OCI-LY1 (cell line): ENCODE data around the gene PLK2.

Experiments
- EZH2 ChIP-seq: fragments of 200-600 bp; sonication (generic), shearing (Covaris generic); IDR thresholded peaks from 2 replicates; pipeline ENCODE4 v1.8.0; 2017; ENCODE audit warnings: borderline replicate concordance, mixed run types, mild to moderate bottlenecking, antibody characterized with exemption, low read length, moderate library complexity, mixed read lengths
- TF ChIP-seq, protein P1 (sequence below): fragments of 200-600 bp; sonication (generic), shearing (Covaris generic); IDR thresholded peaks from 2 replicates; pipeline ENCODE4 v1.5.1; 2017; ENCODE audit warnings: mild to moderate bottlenecking, antibody characterized with exemption, low read length, moderate library complexity, mixed read lengths

GRCh38 chr5:58437661-58438060, 22.2 kb downstream of the PLK2 start:
- TF ChIP-seq, protein P1, sequence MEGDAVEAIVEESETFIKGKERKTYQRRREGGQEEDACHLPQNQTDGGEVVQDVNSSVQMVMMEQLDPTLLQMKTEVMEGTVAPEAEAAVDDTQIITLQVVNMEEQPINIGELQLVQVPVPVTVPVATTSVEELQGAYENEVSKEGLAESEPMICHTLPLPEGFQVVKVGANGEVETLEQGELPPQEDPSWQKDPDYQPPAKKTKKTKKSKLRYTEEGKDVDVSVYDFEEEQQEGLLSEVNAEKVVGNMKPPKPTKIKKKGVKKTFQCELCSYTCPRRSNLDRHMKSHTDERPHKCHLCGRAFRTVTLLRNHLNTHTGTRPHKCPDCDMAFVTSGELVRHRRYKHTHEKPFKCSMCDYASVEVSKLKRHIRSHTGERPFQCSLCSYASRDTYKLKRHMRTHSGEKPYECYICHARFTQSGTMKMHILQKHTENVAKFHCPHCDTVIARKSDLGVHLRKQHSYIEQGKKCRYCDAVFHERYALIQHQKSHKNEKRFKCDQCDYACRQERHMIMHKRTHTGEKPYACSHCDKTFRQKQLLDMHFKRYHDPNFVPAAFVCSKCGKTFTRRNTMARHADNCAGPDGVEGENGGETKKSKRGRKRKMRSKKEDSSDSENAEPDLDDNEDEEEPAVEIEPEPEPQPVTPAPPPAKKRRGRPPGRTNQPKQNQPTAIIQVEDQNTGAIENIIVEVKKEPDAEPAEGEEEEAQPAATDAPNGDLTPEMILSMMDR: no peak
- TF ChIP-seq EZH2: no peak
